Activated CD4-positive, alpha-beta T cell treated with anti-CD3 and anti-CD28 coated beads for 36 hours (primary cell): ENCODE measurements around the gene LRRC57. TPM values are rescaled to one million over a fixed set of nuclear protein-coding genes. Genes with fewer than 3 reads are reported as not detected.
"Not testable (repeated sequence)": the region's sequence is repeated elsewhere in the genome, so short reads cannot be mapped to it uniquely, and the experiment has no call there.

Experiments
- ATAC-seq: fragments of 200-7000 bp; cut with Tn5 transposase; one replicate; pipeline ENCODE4 v1.10.0; 2021; ENCODE audit warnings: mild to moderate bottlenecking, moderate library complexity
- CTCF ChIA-PET: fragments of 350-600 bp; sonication (Branson Sonifier 250); formaldehyde crosslinking; loops from one replicate; lab custom pipeline; 2021; ENCODE audit warnings: antibody characterized with exemption; lab: Charles Lee
- POLR2A ChIA-PET: fragments of 350-600 bp; sonication (Branson Sonifier 250); formaldehyde crosslinking; loops from one replicate; lab custom pipeline; 2021; ENCODE audit warnings: antibody characterized with exemption, inconsistent platforms; lab: Charles Lee
- DNase-seq: peaks from one replicate; pipeline ENCODE4 v3.0.0-alpha.2; 2020
- H3K27ac Mint-ChIP-seq: one replicate; pipeline ENCODE4 v1.8.0; 2021; ENCODE audit warnings: mixed read lengths
- H3K27me3 Mint-ChIP-seq: one replicate; pipeline ENCODE4 v1.8.0; 2021; ENCODE audit warnings: mixed read lengths
- H3K36me3 Mint-ChIP-seq: one replicate; pipeline ENCODE4 v1.8.0; 2021; ENCODE audit warnings: low read depth, mixed read lengths
- H3K4me1 Mint-ChIP-seq: one replicate; pipeline ENCODE4 v1.8.0; 2021; ENCODE audit warnings: mixed read lengths
- H3K4me3 Mint-ChIP-seq: one replicate; pipeline ENCODE4 v1.8.0; 2021; ENCODE audit warnings: mild to moderate bottlenecking, moderate library complexity, mixed read lengths
- H3K9me3 Mint-ChIP-seq: one replicate; pipeline ENCODE4 v1.8.0; 2021; ENCODE audit warnings: low read depth, mixed read lengths
- intact Hi-C, 2 experiments: fragments of 100-400 bp; cut with DNase I in 1 of 2; cut with micrococcal nuclease in 1 of 2; formaldehyde crosslinking; loops; one replicate each; pipeline versions ENCODE4 v1.14.2 to v1.15.1; 2022 to 2024; cut with DNase I, micrococcal nuclease
- total RNA-seq, 2 experiments: library from RNA; stranded (reverse); gene quantifications; one replicate each; pipeline ENCODE4 v1.2.3, GENCODE V29; 2021

Gene LRRC57
- total RNA-seq, 2 experiments from 2014 or later, result 14.8 to 15.2 TPM

DNA sequence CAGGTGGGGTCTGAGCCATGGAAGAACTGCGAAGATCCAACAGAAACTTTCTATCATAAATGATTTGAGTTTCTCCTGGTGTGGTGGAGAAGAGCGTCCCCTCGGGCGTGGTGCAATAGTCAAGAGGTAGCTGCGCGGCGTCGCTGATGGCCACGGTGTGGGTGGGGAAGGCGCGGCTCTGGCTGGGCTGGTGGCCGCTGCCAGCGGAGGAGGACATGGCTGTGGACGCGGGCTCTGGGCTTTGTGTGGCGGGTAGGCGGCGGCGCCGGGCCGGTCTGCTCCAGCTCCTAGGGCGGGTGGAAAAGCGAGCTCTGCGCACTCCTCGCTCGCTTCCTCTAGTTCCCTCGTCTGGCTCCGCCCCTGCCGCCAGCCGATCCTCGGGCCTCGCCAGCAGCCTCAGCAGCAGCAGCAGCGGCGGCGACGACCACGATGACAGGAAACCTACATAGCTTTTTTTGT is 32.7 kb upstream of the LRRC57 start:
- H3K27me3 Mint-ChIP-seq, result peaks cover 20% of the 10 kb centered on the region
- H3K4me1 Mint-ChIP-seq, result peaks cover 24% of the 10 kb centered on the region
- DNase-seq (peak; percentile 90), ATAC-seq (peak; percentile 99)
- peak overlapping the region; percentile 72 for H3K27ac Mint-ChIP-seq
- no peaks in the 10 kb centered on the region for H3K36me3 Mint-ChIP-seq
- intact Hi-C loops, result no loop called here
- peak overlapping the region; percentile 72 for H3K4me3 Mint-ChIP-seq
- ChIA-PET POLR2A (interaction anchor here (1.0 kb wide), 1 partner anchor 16 kb away, joined by 4 read pairs; no protein-coding TSS in a partner anchor), CTCF (interaction anchor here (0.7 to 1.9 kb wide), 3 partner anchors 23 to 1829 kb away, joined by 3 to 5 read pairs (median 3); no protein-coding TSS in a partner anchor)
- H3K9me3 Mint-ChIP-seq, result no peaks in the 10 kb centered on the region

DNA sequence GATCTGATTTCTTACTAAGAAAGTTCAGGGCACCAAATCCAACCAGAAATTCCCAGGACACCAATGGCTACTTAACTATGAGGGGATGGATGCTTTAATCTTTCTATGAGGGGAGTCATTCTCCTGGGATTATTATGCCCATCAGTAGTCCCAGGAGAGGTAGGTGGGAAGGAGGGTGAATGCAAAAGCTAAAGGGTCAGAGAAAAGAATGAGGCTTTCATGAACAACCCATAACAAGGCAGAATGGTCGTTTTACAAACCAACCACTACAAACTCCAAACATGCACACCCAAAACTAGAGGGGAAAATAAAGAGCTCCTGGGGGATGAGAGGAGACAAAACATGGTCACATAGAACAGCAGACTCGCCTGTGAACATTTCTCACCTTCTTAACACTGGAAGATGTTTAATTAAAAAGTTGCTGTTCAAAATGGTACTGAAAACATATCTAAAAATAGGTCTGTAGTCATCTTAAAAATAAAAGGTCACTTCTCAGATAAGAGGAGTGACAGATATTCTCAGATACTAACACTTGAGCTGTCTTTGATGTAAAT is 30.5 kb upstream of the LRRC57 start:
- no peaks in the 10 kb centered on the region for H3K36me3 Mint-ChIP-seq
- H3K27me3 Mint-ChIP-seq, result peaks cover 21% of the 10 kb centered on the region
- intact Hi-C loops, result loop anchor here (5.0 to 10.0 kb wide), 5 partner anchors 158 to 1462 kb away; partner anchors contain the start of genes CDAN1 (in 1 of the 2), CHP1 (in 1 of the 2), EXD1 (in 1 of the 2) and INO80 (in 1 of the 2)
- H3K27ac Mint-ChIP-seq, result no peak overlapping the region
- POLR2A ChIA-PET, result no interaction called here
- peaks cover 33% of the 10 kb centered on the region for H3K4me1 Mint-ChIP-seq
- H3K4me3 Mint-ChIP-seq, result no peak overlapping the region
- CTCF ChIA-PET, result no interaction called here
- no peaks in the 10 kb centered on the region for H3K9me3 Mint-ChIP-seq
- no peak for DNase-seq
- no peak for ATAC-seq

DNA sequence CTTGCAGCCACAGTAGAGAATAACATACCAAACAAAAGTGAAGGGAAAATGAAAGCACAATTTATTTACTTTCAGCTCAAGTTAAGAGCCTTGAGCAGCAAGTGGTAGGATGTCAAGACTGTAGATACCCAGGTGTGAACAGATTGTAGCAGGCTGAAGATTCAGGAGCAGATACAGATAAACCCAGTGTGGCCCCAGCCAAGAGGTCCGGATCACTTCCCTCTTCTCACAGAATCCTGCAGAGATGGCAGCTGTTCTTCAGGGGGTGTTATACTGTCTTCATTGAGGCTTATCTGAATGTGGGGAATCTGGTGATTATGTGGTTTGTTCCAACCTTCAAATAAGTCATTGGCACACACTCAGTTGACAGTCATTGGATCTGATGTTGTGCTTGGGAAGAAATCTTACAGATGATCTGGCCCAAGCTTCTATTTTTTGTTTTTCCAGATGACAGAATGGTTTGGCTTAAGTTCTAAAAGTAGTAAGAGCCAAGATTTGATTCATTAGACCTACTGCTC is 29.0 kb upstream of the LRRC57 start:
- no peak for DNase-seq
- no peak overlapping the region for H3K27ac Mint-ChIP-seq
- ChIA-PET POLR2A (no interaction called here), CTCF (interaction anchor here (0.6 kb wide), 1 partner anchor 518 kb away, joined by 3 read pairs; no protein-coding TSS in a partner anchor)
- peaks cover 21% of the 10 kb centered on the region for H3K27me3 Mint-ChIP-seq
- H3K4me1 Mint-ChIP-seq, result peaks cover 33% of the 10 kb centered on the region
- intact Hi-C loops, result loop anchor here (5.0 to 10.0 kb wide), 5 partner anchors 160 to 1460 kb away; partner anchors contain the start of genes CDAN1 (in 1 of the 2), CHP1 (in 1 of the 2), EXD1 (in 1 of the 2) and INO80 (in 1 of the 2)
- ATAC-seq, result no peak
- H3K9me3 Mint-ChIP-seq, result no peaks in the 10 kb centered on the region
- no peak overlapping the region for H3K4me3 Mint-ChIP-seq
- H3K36me3 Mint-ChIP-seq, result no peaks in the 10 kb centered on the region

DNA sequence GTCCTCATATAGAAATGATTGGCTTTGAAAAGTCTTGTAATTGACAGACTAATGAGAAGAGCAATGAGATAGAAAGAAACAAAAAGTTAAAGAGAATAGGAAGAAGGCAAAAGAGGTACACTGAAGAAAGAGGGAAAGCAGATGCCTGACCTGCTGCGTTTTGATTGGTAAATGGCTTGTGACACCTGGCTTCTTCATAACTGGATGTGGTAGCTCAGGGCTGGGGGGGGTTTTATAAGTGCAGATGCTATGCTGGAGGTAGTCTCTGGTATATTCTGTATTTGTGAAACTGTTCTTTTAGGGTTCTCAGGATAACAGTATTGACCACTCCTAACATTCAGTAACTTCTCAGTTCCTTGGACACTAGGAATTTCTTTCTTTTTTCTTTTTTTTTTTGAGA is 28.2 kb upstream of the LRRC57 start:
- POLR2A ChIA-PET, result no interaction called here
- ATAC-seq (no peak), DNase-seq (peak; percentile 12)
- Mint-ChIP-seq H3K4me3 (peak overlapping the region; percentile 86), H3K9me3 (no peaks in the 10 kb centered on the region), H3K27me3 (peaks cover 21% of the 10 kb centered on the region), H3K36me3 (no peaks in the 10 kb centered on the region), H3K27ac (no peak overlapping the region), H3K4me1 (peaks cover 29% of the 10 kb centered on the region)
- CTCF ChIA-PET, result no interaction called here
- intact Hi-C loops, result loop anchor here (5.0 to 10.0 kb wide), 5 partner anchors 161 to 1459 kb away; partner anchors contain the start of genes CDAN1 (in 1 of the 2), CHP1 (in 1 of the 2), EXD1 (in 1 of the 2) and INO80 (in 1 of the 2)

DNA sequence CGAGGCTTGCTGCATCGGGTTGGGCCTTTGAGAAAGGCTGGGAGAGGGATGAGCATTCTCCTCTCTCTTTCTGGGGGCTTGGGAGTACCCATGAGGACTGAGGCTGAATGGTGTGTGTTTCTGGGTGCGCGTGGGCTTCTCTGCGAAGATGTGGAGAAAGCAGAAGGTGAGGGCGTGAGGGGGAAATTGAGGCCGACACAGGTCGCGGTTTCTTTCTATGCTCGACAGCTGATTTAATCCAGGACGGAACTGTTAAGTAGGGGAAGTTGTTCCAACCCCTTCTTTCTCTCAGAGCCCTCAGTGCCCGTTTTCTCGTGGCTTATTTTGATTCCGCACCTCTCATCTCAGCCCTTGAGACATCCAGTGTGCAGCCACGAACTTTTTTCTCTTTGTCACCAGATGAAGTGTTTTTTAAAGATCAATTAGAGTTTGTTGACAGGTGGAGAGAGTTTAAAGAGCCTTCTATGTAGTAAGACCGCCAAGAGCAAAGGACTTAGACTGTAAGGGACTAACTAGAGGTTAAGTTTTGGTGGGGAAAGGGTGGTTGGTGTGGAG is 27.5 kb upstream of the LRRC57 start:
- H3K4me1 Mint-ChIP-seq, result peaks cover 23% of the 10 kb centered on the region
- H3K27me3 Mint-ChIP-seq, result peaks cover 21% of the 10 kb centered on the region
- DNase-seq, result no peak
- ATAC-seq, result no peak
- H3K4me3 Mint-ChIP-seq, result peak overlapping the region; percentile 86
- intact Hi-C loops, result loop anchor here (5.0 to 10.0 kb wide), 5 partner anchors 161 to 1459 kb away; partner anchors contain the start of genes CDAN1 (in 1 of the 2), CHP1 (in 1 of the 2), EXD1 (in 1 of the 2) and INO80 (in 1 of the 2)
- no peaks in the 10 kb centered on the region for H3K36me3 Mint-ChIP-seq
- ChIA-PET CTCF (no interaction called here), POLR2A (interaction anchor here (0.6 to 1.5 kb wide), 5 partner anchors 85 to 1291 kb away, joined by 3 to 6 read pairs (median 4); partner anchors contain the start of gene ZNF106)
- H3K27ac Mint-ChIP-seq, result peak overlapping the region; percentile 76
- H3K9me3 Mint-ChIP-seq, result no peaks in the 10 kb centered on the region

DNA sequence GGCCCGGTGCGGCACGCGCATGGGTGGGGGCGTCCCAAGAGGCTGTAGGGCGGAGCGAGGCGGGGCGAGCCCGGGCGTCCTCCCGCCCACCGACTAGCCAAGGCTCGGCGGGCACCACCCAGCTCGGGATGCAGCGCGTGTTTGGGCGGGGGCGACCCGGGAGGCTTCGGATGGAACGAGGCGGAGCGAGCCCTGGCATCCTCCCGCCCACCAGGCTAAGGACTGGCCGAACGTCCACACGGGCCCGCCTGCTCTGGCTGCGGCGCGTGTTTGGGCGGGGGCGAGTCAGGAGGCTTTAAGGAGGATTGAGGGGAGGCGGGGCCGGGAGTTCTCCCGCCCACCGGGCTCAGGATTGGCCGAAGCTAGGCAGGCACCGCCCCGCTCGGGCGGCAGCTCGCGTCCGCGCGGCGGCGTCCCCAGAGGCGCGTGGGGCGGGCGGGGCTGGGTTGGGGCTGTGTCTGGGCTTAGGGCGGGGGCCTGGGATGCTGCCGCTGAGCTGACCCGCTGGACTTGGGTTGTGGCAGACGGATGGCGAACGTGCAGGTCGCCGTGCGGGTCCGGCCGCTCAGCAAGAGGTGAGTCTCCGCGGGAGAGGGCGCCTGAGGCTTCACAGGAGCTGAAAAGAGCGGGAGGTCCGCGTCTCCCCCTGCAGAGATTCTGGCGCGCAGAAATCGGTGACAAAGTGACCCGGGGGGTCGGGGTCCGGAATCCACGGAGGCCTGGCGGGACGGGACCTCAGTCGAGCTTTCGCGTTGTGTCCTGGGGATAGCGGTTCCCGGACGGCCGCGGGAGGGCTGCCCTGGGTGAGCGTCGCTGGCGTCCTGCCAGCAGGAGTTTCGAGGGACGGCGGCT is 26.8 kb upstream of the LRRC57 start, which contains the start of gene STARD9:
STARD9 (plus strand) TSS at position 419 of the 852 bp plus-strand sequence; CDS start at position 529, 110 bp downstream.
- POLR2A ChIA-PET, result interaction anchor here (0.6 to 1.5 kb wide), 8 partner anchors 46 to 1853 kb away, joined by 3 to 6 read pairs (median 3); partner anchors contain the start of gene ZNF106
- intact Hi-C loops, result loop anchor here (1.0 to 10.0 kb wide), 19 partner anchors 27 to 1458 kb away; partner anchors contain the start of genes CDAN1 (in 2 of the 2), GANC (in 2 of the 2), HAUS2 (in 2 of the 2) and LRRC57 (in 2 of the 2)

DNA sequence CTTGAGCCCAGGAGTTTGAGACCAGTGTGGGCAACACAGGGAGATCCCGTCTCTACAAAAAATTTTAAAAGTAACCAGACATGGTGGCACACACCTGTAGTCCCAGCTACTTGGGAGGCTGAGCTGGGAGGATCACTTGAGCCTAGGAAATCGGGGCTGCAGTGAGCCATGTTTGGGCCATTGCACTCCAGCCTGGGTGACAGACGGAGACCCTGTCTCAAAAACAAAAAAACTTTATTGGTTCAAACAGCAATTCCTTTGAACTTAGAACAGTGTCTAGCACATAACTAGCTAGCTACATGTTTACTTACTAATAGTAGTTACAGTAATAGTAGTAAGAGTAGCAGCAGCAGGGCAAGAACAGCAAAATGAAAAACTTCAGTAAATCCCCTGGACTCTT is 10.1 kb upstream of the LRRC57 start:
- DNase-seq, result no peak
- no peak for ATAC-seq
- Mint-ChIP-seq H3K4me1 (peaks cover 4% of the 10 kb centered on the region), H3K4me3 (no peak overlapping the region), H3K9me3 (no peaks in the 10 kb centered on the region), H3K27me3 (no peaks in the 10 kb centered on the region), H3K36me3 (peaks cover 28% of the 10 kb centered on the region), H3K27ac (no peak overlapping the region)
- intact Hi-C loops, result no loop called here
- CTCF ChIA-PET, result interaction anchor here (1.2 kb wide), 1 partner anchor 23 kb away, joined by 5 read pairs; no protein-coding TSS in a partner anchor
- POLR2A ChIA-PET, result interaction anchor here (0.6 kb wide), 1 partner anchor 102 kb away, joined by 5 read pairs; no protein-coding TSS in a partner anchor

More for the DNA sequence above, 26.8 kb upstream of the LRRC57 start, which contains the start of gene STARD9:
- no peaks in the 10 kb centered on the region for H3K9me3 Mint-ChIP-seq
- CTCF ChIA-PET, result interaction anchor here (0.9 kb wide), 1 partner anchor 13 kb away, joined by 3 read pairs; no protein-coding TSS in a partner anchor
- peak within 1 kb of the TSS; percentile 86 for H3K4me3 Mint-ChIP-seq
- peaks cover 21% of the 10 kb centered on the region for H3K27me3 Mint-ChIP-seq
- peak; percentile 97 for DNase-seq
- H3K4me1 Mint-ChIP-seq, result peaks cover 18% of the 10 kb centered on the region
- H3K36me3 Mint-ChIP-seq, result no peaks in the 10 kb centered on the region
- ATAC-seq, result peak; percentile 92
- H3K27ac Mint-ChIP-seq, result peak within 1 kb of the TSS; percentile 76

DNA sequence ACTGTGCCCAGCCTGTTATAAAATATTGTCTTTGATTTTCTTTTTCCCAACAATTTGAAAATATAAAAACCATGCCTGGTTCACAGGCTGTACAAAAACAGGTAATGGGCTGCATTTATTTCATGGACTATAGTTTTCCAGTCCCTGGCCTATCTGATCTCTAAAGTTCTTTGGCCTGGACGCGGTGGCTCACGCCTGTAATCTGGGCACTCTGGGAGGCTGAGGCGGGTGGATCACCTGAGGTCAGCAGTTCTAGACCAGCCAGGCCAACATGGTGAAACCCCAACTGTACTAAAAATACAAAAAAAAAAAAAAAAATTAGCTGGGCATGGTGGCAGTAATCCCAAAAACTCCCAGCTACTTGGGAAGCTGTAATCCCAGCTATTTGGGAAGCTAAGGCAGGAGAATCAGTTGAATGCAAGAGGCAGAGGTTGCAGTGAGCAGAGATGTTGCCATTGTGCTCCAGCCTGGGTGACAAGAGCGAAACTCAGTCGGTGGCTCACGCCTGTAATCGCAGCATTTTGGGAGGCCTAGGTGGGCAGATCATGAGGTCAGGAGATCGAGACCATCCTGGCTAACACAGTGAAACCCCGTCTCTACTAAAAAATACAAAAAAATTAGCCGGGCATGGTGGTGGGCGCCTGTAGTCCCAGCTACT is 8.1 kb upstream of the LRRC57 start:
- ATAC-seq, H3K27ac Mint-ChIP-seq, CTCF ChIA-PET, DNase-seq, intact Hi-C loops, H3K9me3 Mint-ChIP-seq, H3K4me3 Mint-ChIP-seq, H3K27me3 Mint-ChIP-seq: not testable (repeated sequence)
- Mint-ChIP-seq H3K4me1 (peaks cover 16% of the 10 kb centered on the region), H3K36me3 (peaks cover 25% of the 10 kb centered on the region)
- POLR2A ChIA-PET, result interaction anchor here (0.6 kb wide), 1 partner anchor 604 kb away, joined by 3 read pairs; no protein-coding TSS in a partner anchor

DNA sequence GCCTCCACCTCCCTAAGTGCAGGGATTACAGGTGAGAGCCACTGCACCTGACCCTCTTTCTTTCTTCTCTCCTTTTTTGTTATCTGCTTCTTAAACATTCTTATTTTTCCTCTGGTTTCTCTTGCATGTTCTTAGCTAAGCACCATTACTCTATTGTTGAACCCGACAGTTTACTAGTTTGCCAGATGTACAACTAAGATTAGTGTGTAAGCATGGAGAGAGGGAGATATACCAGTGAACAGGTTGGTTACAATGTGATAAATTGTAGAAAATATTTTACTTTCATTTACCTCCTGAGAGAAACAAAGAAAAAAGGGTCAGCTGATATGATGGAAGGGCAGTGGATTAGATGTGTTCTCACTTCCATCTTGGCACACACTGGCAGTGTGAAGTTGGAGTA is 5.0 kb upstream of the LRRC57 start:
- Mint-ChIP-seq H3K4me3 (no peak overlapping the region), H3K27ac (no peak overlapping the region), H3K36me3 (peaks cover 16% of the 10 kb centered on the region), H3K27me3 (no peaks in the 10 kb centered on the region), H3K9me3 (no peaks in the 10 kb centered on the region), H3K4me1 (peaks cover 28% of the 10 kb centered on the region)
- no peak for ATAC-seq
- intact Hi-C loops, result no loop called here
- DNase-seq, result no peak
- ChIA-PET CTCF (interaction anchor here (0.6 to 1.4 kb wide), 3 partner anchors 14 to 470 kb away, joined by 3 to 4 read pairs (median 3); no protein-coding TSS in a partner anchor), POLR2A (no interaction called here)
